Duodenal mucosa (tissue), 2 donors: Measurements from ENCODE around the gene SMIM1.

ENCODE experiments used
- H3K27ac ChIP-seq: one replicate; pipeline ENCODE4 v1.7.0; 2013; ENCODE audit warnings: low read depth, low read length
- H3K27me3 ChIP-seq, 2 donors: one replicate each; pipeline ENCODE4 v1.7.0; 2013; ENCODE audit warnings: low read length in 2 of 2, control low read depth in 1 of 2; ENCODE audit not compliant: insufficient read depth in 2 of 2, control insufficient read depth in 1 of 2
- H3K36me3 ChIP-seq, 2 donors: one replicate each; pipeline ENCODE4 v1.7.0; 2013; ENCODE audit warnings: low read length in 2 of 2, control low read depth in 1 of 2; ENCODE audit not compliant: insufficient read depth in 2 of 2, control insufficient read depth in 1 of 2
- H3K4me1 ChIP-seq, 2 donors: one replicate each; pipeline ENCODE4 v1.7.0; 2013; ENCODE audit warnings: low read length in 2 of 2, control low read depth in 1 of 2; ENCODE audit not compliant: insufficient read depth in 2 of 2, control insufficient read depth in 1 of 2
- H3K4me3 ChIP-seq, 2 donors: one replicate each; pipeline ENCODE4 v1.7.0; 2013; ENCODE audit warnings: low read length in 2 of 2, low read depth in 1 of 2
- H3K9ac ChIP-seq, 2 donors: one replicate each; pipeline ENCODE4 v1.7.0; 2013; ENCODE audit warnings: low read length in 2 of 2, low read depth in 1 of 2
- H3K9me3 ChIP-seq, 2 donors: one replicate each; pipeline ENCODE4 v1.7.0; 2013; ENCODE audit warnings: low read length in 2 of 2, control low read depth in 1 of 2; ENCODE audit not compliant: control insufficient read depth in 1 of 2

SMIM1 gene

DNA sequence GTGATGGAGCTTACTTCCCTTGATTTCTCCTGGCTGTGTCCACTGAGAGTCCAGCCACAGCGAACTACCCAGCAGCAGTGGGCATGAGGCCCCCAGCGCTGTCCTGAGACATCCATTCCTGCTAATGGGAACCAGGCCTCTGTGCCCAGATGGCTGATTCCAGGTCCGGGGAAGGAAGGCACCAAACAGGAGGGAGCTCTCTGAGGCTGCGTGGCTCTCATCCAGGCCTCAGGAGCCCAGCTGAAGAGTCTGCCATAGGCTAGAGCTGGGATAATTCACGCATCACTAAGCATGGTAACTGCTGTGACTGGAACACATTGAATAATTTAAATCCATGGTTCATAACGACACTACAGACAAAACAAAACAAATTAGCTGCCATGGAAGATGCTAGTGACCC is 48.5 kb downstream of the SMIM1 start:
- H3K4me1 ChIP-seq = no peaks in the 10 kb centered on the region
- H3K27me3 ChIP-seq = no peaks in the 10 kb centered on the region
- H3K27ac ChIP-seq = no peak overlapping the region
- no peak overlapping the region for H3K9ac ChIP-seq
- H3K36me3 ChIP-seq = peaks cover 39 to 77% of the 10 kb centered on the region in 2 donors
- H3K4me3 ChIP-seq = no peak overlapping the region
- no peaks in the 10 kb centered on the region for H3K9me3 ChIP-seq

DNA sequence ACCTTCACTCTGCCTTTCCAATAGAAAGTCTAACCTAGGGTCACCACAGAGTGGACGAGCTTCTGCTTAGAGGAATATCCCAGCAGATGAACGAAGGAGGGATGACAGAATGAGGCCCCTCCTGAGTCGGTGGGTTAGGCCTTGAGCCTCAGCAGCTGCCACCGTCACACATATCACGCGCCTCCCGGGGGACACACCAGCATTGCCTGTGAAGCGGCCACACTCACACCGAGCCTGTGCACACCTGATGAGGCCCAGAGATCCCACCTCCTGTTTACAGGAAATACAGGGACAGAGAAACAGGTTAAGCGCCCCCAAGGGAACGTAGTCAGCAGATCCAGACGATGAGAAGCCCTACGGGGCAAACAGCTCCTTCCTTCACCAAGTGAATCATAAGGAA is 48.9 kb downstream of the SMIM1 start:
- Histone ChIP-seq H3K36me3 (peaks cover 37 to 76% of the 10 kb centered on the region in 2 donors), H3K4me3 (no peak overlapping the region), H3K9me3 (no peaks in the 10 kb centered on the region)

DNA sequence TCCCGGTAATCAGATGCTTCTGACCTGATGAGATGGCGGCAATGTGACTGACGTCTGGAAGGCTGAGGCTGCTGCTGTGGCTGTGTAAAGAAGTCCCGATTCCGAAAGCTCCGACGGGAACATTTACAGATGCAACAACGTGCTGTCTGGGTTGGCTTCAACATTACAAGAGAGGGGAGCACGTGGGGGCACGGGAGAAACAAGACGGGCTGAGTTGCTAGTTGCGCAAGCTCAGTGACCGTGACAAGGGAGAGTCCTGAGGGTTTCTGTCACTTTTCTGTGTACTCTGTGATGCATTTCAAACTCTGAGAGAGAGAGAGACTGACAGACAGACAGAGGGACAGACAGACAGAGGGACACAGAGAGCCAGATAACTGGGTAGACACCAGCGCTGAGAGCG is 49.4 kb downstream of the SMIM1 start:
- Histone ChIP-seq H3K27ac (no peak overlapping the region), H3K9me3 (no peaks in the 10 kb centered on the region), H3K36me3 (peaks cover 37 to 76% of the 10 kb centered on the region in 2 donors), H3K9ac (no peak overlapping the region), H3K4me3 (no peak overlapping the region), H3K27me3 (no peaks in the 10 kb centered on the region), H3K4me1 (no peaks in the 10 kb centered on the region)

More for the DNA sequence above, 48.9 kb downstream of the SMIM1 start:
- H3K9ac ChIP-seq = no peak overlapping the region
- no peaks in the 10 kb centered on the region for H3K27me3 ChIP-seq
- no peaks in the 10 kb centered on the region for H3K4me1 ChIP-seq
- no peak overlapping the region for H3K27ac ChIP-seq

DNA sequence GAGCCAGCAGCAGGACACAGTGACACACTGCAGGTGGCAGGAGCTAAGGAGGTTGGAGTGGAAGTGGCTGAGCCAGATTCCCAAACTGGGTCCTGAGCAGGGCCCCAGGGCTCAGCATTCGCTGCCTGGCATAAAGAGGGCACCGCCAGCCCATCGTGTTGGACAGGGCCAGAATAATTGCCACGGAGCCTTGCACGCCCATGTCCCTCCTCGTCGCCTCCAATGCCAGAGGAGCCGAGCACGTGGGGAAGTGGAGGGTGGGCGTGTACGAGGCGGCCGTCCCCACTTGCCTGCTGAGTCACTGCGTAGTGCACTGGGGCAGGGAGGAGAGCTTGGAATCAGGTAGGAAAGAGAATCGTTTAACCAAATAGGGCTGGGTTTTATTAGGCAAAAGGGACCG is 49.9 kb downstream of the SMIM1 start:
- H3K4me3 ChIP-seq = no peak overlapping the region
- no peaks in the 10 kb centered on the region for H3K4me1 ChIP-seq
- H3K9ac ChIP-seq = no peak overlapping the region
- H3K36me3 ChIP-seq = peaks cover 37 to 80% of the 10 kb centered on the region in 2 donors
- no peak overlapping the region for H3K27ac ChIP-seq
- no peaks in the 10 kb centered on the region for H3K27me3 ChIP-seq
- H3K9me3 ChIP-seq = no peaks in the 10 kb centered on the region

DNA sequence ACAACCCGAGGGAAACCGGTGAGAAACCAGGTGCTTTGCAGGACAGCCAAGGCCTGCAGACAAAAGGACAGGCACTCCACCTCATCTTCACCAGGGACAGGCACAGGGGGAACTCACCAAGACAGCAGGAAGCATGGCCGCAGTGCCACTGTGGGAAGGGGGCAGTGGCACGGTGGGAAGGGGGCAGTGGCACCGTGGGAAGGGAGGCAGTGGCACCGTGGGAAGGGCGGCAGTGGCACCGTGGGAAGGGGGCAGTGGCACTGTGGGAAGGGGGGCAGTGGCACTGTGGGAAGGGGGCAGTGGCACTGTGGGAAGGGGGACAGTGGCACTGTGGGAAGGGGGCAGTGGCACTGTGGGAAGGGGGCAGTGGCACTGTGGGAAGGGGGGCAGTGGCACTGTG is 52.1 kb downstream of the SMIM1 start:
- Histone ChIP-seq H3K36me3 (peaks cover 37 to 90% of the 10 kb centered on the region in 2 donors), H3K9ac (no peak overlapping the region), H3K4me3 (no peak overlapping the region), H3K4me1 (no peaks in the 10 kb centered on the region), H3K9me3 (no peaks in the 10 kb centered on the region), H3K27me3 (no peaks in the 10 kb centered on the region), H3K27ac (no peak overlapping the region)

DNA sequence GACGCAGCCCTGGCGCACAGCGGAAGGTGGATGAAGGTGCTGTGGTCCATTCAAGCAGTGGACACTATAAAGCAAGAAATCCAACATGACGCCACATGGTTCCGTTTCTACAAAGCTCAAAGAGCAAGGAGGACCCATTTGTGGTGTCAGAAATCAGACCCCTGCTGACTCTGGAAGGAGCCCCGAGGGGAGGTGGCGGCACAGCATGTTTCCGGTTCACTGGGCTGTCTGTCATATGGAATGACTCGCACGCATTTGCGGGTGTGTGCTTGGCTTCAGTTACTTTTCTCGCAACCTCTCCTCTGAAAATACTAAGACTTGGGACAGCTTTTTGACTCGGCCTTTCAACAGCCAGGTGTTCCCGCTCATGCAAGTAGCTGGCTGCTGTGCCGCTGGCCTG is 52.8 kb downstream of the SMIM1 start:
- H3K36me3 ChIP-seq = peaks cover 34 to 90% of the 10 kb centered on the region in 2 donors
- no peak overlapping the region for H3K27ac ChIP-seq
- no peak overlapping the region for H3K4me3 ChIP-seq
- H3K27me3 ChIP-seq = no peaks in the 10 kb centered on the region
- H3K4me1 ChIP-seq = no peaks in the 10 kb centered on the region
- no peaks in the 10 kb centered on the region for H3K9me3 ChIP-seq
- H3K9ac ChIP-seq = no peak overlapping the region
